OCI-LY7 (cell line): ENCODE measurements around the gene SPACA5B. TPM values are rescaled to one million over a fixed set of nuclear protein-coding genes. Genes with fewer than 3 reads are reported as not detected.
"Not testable (repeated sequence)": the region's sequence is repeated elsewhere in the genome, so short reads cannot be mapped to it uniquely, and the experiment has no call there.

Experiments used
- BruUV-seq: library from RNA; stranded (reverse); fragments of 400-500 nt; replicated peaks from 2 replicates; lab custom pipeline; 2021; lab: Mats Ljungman, UMichigan
- CTCF ChIA-PET: fragments of 300-600 bp; sonication (Branson Sonifier 250); formaldehyde crosslinking; loops from one replicate; lab custom pipeline; 2022; ENCODE audit warnings: antibody characterized with exemption; ENCODE audit not compliant: unreplicated experiment; lab: Charles Lee
- POLR2A ChIA-PET: fragments of 300-600 bp; sonication (Branson Sonifier 250); formaldehyde crosslinking; loops from one replicate; lab custom pipeline; 2022; ENCODE audit warnings: antibody characterized with exemption; lab: Charles Lee
- DNase-seq: peaks from one replicate; pipeline ENCODE4 v3.0.0-alpha.2; 2015; ENCODE audit warnings: low spot score
- H2AFZ ChIP-seq: fragments of 200-600 bp; sonication (generic), shearing (Covaris generic); 2 replicates; pipeline ENCODE4 v1.6.1; 2014; ENCODE audit warnings: mild to moderate bottlenecking, antibody characterized with exemption, low read length, moderate library complexity
- H3K27ac ChIP-seq: fragments of 200-600 bp; sonication (generic); 2 replicates; pipeline ENCODE4 v1.5.1; 2014; ENCODE audit warnings: mixed run types, low read depth, mild to moderate bottlenecking, moderate library complexity, low read length, inconsistent platforms; ENCODE audit not compliant: poor library complexity, severe bottlenecking
- H3K36me3 ChIP-seq: fragments of 200-600 bp; sonication (generic); 2 replicates; pipeline ENCODE4 v1.6.1; 2014; ENCODE audit warnings: mild to moderate bottlenecking, antibody characterized with exemption, low read length, moderate library complexity, mixed read lengths; ENCODE audit not compliant: insufficient read depth
- H3K4me1 ChIP-seq: fragments of 200-600 bp; sonication (generic); 2 replicates; pipeline ENCODE4 v1.5.1; 2014; ENCODE audit warnings: mild to moderate bottlenecking, low read length; ENCODE audit not compliant: insufficient read depth, poor library complexity, severe bottlenecking
- H3K4me2 ChIP-seq: fragments of 200-600 bp; sonication (generic); 2 replicates; pipeline ENCODE4 v1.6.1; 2014; ENCODE audit warnings: mild to moderate bottlenecking, low read length
- H3K4me3 ChIP-seq: fragments of 200-600 bp; sonication (generic); 2 replicates; pipeline ENCODE4 v1.5.1; 2014; ENCODE audit warnings: mild to moderate bottlenecking, low read depth, low read length; ENCODE audit not compliant: poor library complexity, severe bottlenecking
- H3K79me2 ChIP-seq: fragments of 200-600 bp; sonication (generic); 2 replicates; pipeline ENCODE4 v1.6.1; 2016; ENCODE audit warnings: low read depth, mild to moderate bottlenecking, low read length, moderate library complexity, mixed read lengths; ENCODE audit not compliant: insufficient read depth
- H3K9me2 ChIP-seq: fragments of 200-600 bp; sonication (generic); 2 replicates; pipeline ENCODE4 v1.6.1; 2016; ENCODE audit warnings: mild to moderate bottlenecking, low read length, mixed read lengths; ENCODE audit not compliant: insufficient read depth
- H3K9me3 ChIP-seq: fragments of 200-600 bp; sonication (generic); 2 replicates; pipeline ENCODE4 v1.6.1; 2014; ENCODE audit warnings: mild to moderate bottlenecking, mixed run types, low read length, mixed read lengths
- H4K20me1 ChIP-seq: fragments of 200-600 bp; sonication (generic); 2 replicates; pipeline ENCODE4 v1.6.1; 2014; ENCODE audit warnings: mild to moderate bottlenecking, antibody characterized with exemption, low read length, moderate library complexity, mixed read lengths; ENCODE audit not compliant: insufficient read depth
- CTCF ChIP-seq: fragments of 200-600 bp; sonication (generic); conservative IDR thresholded peaks from 2 replicates; pipeline ENCODE4 v1.5.1; 2014; ENCODE audit warnings: mild to moderate bottlenecking, antibody characterized with exemption, low read length, moderate library complexity, mixed read lengths
- EZH2phosphoT487 ChIP-seq: fragments of 200-600 bp; sonication (generic); IDR thresholded peaks from 2 replicates; pipeline ENCODE4 v1.6.1; 2018; ENCODE audit warnings: low read depth, borderline replicate concordance, mild to moderate bottlenecking, mixed run types, antibody characterized with exemption, low read length, moderate library complexity, mixed read lengths
- intact Hi-C: fragments of 100-400 bp; cut with micrococcal nuclease; formaldehyde crosslinking; loops from one replicate; pipeline ENCODE4 v1.10.0; 2022; ENCODE audit not compliant: unreplicated experiment
- small RNA-seq: library from RNA; depleted of rRNA; stranded (forward); fragments of <200 nt; gene quantifications from one replicate; pipeline ENCODE3, GENCODE V24; 2014
- total RNA-seq, 2 experiments: library from RNA; depleted of rRNA in 1 of 2; stranded (reverse); fragments of >200 nt in 1 of 2; shearing (Covaris generic) in 1 of 2; gene quantifications; 2 replicates each; pipeline ENCODE4 v1.2.3, GENCODE V29; 2014 to 2022

Gene SPACA5B
- total RNA-seq, 2 experiments from 2014 or later: not detected

GRCh38 chrX:48179691-48180090, 49.3 kb downstream of the SPACA5B start:
- no peaks in the 10 kb centered on the region for H3K79me2 ChIP-seq
- H3K9me2 ChIP-seq: no peaks in the 10 kb centered on the region
- POLR2A ChIA-PET: no interaction called here
- intact Hi-C loops: no loop called here
- no peaks in the 10 kb centered on the region for H3K4me1 ChIP-seq
- H2AFZ ChIP-seq: no peak overlapping the region
- TF ChIP-seq CTCF (no peak), EZH2phosphoT487 (no peak)
- no peaks in the 10 kb centered on the region for H3K9me3 ChIP-seq
- no peaks in the 10 kb centered on the region for H4K20me1 ChIP-seq
- H3K4me3 ChIP-seq: no peak overlapping the region
- CTCF ChIA-PET: no interaction called here
- no peak overlapping the region for H3K4me2 ChIP-seq
- DNase-seq: no peak
- H3K36me3 ChIP-seq: no peaks in the 10 kb centered on the region
- no TSS peak for BruUV-seq
- no peak overlapping the region for H3K27ac ChIP-seq

- intact Hi-C loops: no loop called here
- Histone ChIP-seq H3K4me2 (no peak overlapping the region), H3K9me3 (no peaks in the 10 kb centered on the region), H3K9me2 (no peaks in the 10 kb centered on the region), H2AFZ (no peak overlapping the region), H3K4me1 (no peaks in the 10 kb centered on the region), H3K36me3 (no peaks in the 10 kb centered on the region), H3K79me2 (no peaks in the 10 kb centered on the region), H3K4me3 (no peak overlapping the region), H4K20me1 (no peaks in the 10 kb centered on the region), H3K27ac (no peak overlapping the region)
- TF ChIP-seq CTCF: no peak
- TF ChIP-seq EZH2phosphoT487: no peak
- BruUV-seq: no TSS peak
- no peak for DNase-seq
- ChIA-PET POLR2A (no interaction called here), CTCF (no interaction called here)
Measured at GRCh38 chrX:48180811-48181210, 50.4 kb downstream of the SPACA5B start.

- H2AFZ ChIP-seq, H3K79me2 ChIP-seq, H4K20me1 ChIP-seq, H3K4me3 ChIP-seq, H3K9me3 ChIP-seq, BruUV-seq, intact Hi-C loops, H3K36me3 ChIP-seq, H3K9me2 ChIP-seq, H3K4me1 ChIP-seq, CTCF ChIA-PET, H3K27ac ChIP-seq, H3K4me2 ChIP-seq, POLR2A ChIA-PET, DNase-seq: not testable (repeated sequence)
Measured at GRCh38 chrX:48181882-48182281, 51.5 kb downstream of the SPACA5B start.

Small RNAs within 50 kb of the gene (small RNA-seq; reads per million reads assigned to genes)
- not detected for gene AC245047.7
- not detected for gene RNU6-707P

Other genes starting within 250 kb of the SPACA5B start
- gene ZNF182, start 126.6 kb upstream of the SPACA5B start, total RNA-seq (2014; rRNA removed; shearing (Covaris generic)): 5.0 and 6.1 TPM in 2 replicates
- gene ZNF182, start 126.6 kb upstream of the SPACA5B start, total RNA-seq (2022): 9.7 and 9.8 TPM in 2 replicates
- gene SPACA5, start 123.6 kb upstream of the SPACA5B start, total RNA-seq (2014; rRNA removed; shearing (Covaris generic)): not detected in 2 replicates
- gene SPACA5, start 123.6 kb upstream of the SPACA5B start, total RNA-seq (2022): not detected in 2 replicates
- gene ZNF630, start 59.0 kb upstream of the SPACA5B start, total RNA-seq (2014; rRNA removed; shearing (Covaris generic)): 2.7 and 4.0 TPM in 2 replicates
- 1.3 and 1.9 TPM in 2 replicates for gene ZNF630, start 59.0 kb upstream of the SPACA5B start, total RNA-seq (2022)
- not detected in 2 replicates for gene SSX5, start 66.2 kb downstream of the SPACA5B start, total RNA-seq (2014; rRNA removed; shearing (Covaris generic))
- gene SSX5, start 66.2 kb downstream of the SPACA5B start, total RNA-seq (2022): not detected in 2 replicates
- not detected in 2 replicates for gene SSX1, start 124.8 kb downstream of the SPACA5B start, total RNA-seq (2014; rRNA removed; shearing (Covaris generic))
- gene SSX1, start 124.8 kb downstream of the SPACA5B start, total RNA-seq (2022): not detected in 2 replicates
- not detected in 2 replicates for gene SSX3, start 226.1 kb downstream of the SPACA5B start, total RNA-seq (2014; rRNA removed; shearing (Covaris generic))
- not detected in 2 replicates for gene SSX3, start 226.1 kb downstream of the SPACA5B start, total RNA-seq (2022)